H1 (cell line): ENCODE measurements around the gene GSTCD. TPM values are rescaled to one million over a fixed set of nuclear protein-coding genes. Genes with fewer than 3 reads are reported as not detected.

Experiments used
- CTCF ChIA-PET: fragments of 300-600 bp; sonication (Branson Sonifier 250); formaldehyde crosslinking; loops from one replicate; lab custom pipeline; 2021; ENCODE audit not compliant: partially characterized antibody; lab: Charles Lee
- POLR2A ChIA-PET: fragments of 300-600 bp; sonication (Branson Sonifier 250); formaldehyde crosslinking; loops from one replicate; lab custom pipeline; 2021; ENCODE audit warnings: inconsistent platforms; ENCODE audit not compliant: partially characterized antibody; lab: Charles Lee
- DNase-seq, 2 experiments: peaks; one replicate each; pipeline versions ENCODE4 v3.0.0 to v3.0.0-alpha.2; 2010 to 2022; ENCODE audit warnings: low spot score in 2 of 2, low read depth in 1 of 2, mixed read lengths in 1 of 2
- FAIRE-seq: peaks from 2 replicates; lab custom pipeline; 2011; peaks lifted over from hg19 to GRCh38; lab: Jason Lieb, UNC
- H2AFZ ChIP-seq: 2 replicates; pipeline ENCODE4 v1.8.1; 2012; ENCODE audit warnings: low read length, inconsistent platforms
- H2AK5ac ChIP-seq: 2 replicates; pipeline ENCODE4 v1.6.1; 2013; ENCODE audit warnings: low read depth, low read length
- H2BK120ac ChIP-seq: replicated peaks from 2 replicates; pipeline ENCODE3; 2013; ENCODE audit warnings: low read depth, low read length, inconsistent platforms
- H2BK12ac ChIP-seq: 2 replicates; pipeline ENCODE4 v1.6.1; 2013; ENCODE audit warnings: low read depth, low read length
- H2BK15ac ChIP-seq: 2 replicates; pipeline ENCODE4 v1.6.1; 2013; ENCODE audit warnings: low read length
- H2BK20ac ChIP-seq: 2 replicates; pipeline ENCODE4 v1.6.1; 2013; ENCODE audit warnings: low read length
- H2BK5ac ChIP-seq: 2 replicates; pipeline ENCODE4 v1.6.1; 2013; ENCODE audit warnings: low read depth, low read length
- H3K14ac ChIP-seq: 2 replicates; pipeline ENCODE4 v1.6.1; 2013; ENCODE audit warnings: inconsistent platforms; ENCODE audit not compliant: insufficient read length
- H3K18ac ChIP-seq: 2 replicates; pipeline ENCODE4 v1.6.1; 2013; ENCODE audit warnings: low read length; ENCODE audit errors: extremely low read depth
- H3K23ac ChIP-seq: 2 replicates; pipeline ENCODE4 v1.6.1; 2013; ENCODE audit warnings: inconsistent platforms; ENCODE audit not compliant: insufficient read length
- H3K23me2 ChIP-seq: 2 replicates; pipeline ENCODE4 v1.6.1; 2013; ENCODE audit warnings: low read depth, low read length
- H3K27ac ChIP-seq: 2 replicates; pipeline ENCODE4 v1.6.1; 2011; ENCODE audit warnings: low read depth, low read length, inconsistent platforms
- H3K27me3 ChIP-seq, 4 experiments: replicated peaks in 1 of 4; 1 replicate in 1 of 4; 2 replicates in 3 of 4; pipeline versions ENCODE4 v1.6.1 to v1.8.1; 2011 to 2013; ENCODE audit warnings: low read length in 3 of 4, mild to moderate bottlenecking in 3 of 4, inconsistent platforms in 2 of 4, mixed read lengths in 2 of 4, moderate library complexity in 1 of 4; ENCODE audit not compliant: control insufficient read depth in 3 of 4, insufficient read depth in 3 of 4; ENCODE audit errors: extremely low read depth in 1 of 4
- H3K36me3 ChIP-seq, 4 experiments: 2 replicates each; pipeline versions ENCODE4 v1.6.1 to v1.8.1; 2011 to 2013; ENCODE audit warnings: mild to moderate bottlenecking in 4 of 4, low read length in 3 of 4, moderate library complexity in 2 of 4, control low read depth in 1 of 4, inconsistent platforms in 1 of 4; ENCODE audit not compliant: insufficient read depth in 4 of 4, control insufficient read depth in 2 of 4
- H3K4ac ChIP-seq: replicated peaks from 2 replicates; pipeline ENCODE3; 2013; ENCODE audit warnings: low read length, low read depth, mixed read lengths, inconsistent platforms; ENCODE audit not compliant: insufficient read length
- H3K4me1 ChIP-seq, 4 experiments: replicated peaks in 1 of 4; 1 replicate in 1 of 4; 2 replicates in 3 of 4; pipeline versions ENCODE4 v1.6.1 to v1.8.1; 2011 to 2013; ENCODE audit warnings: low read length in 3 of 4, inconsistent platforms in 2 of 4, mixed read lengths in 1 of 4; ENCODE audit not compliant: insufficient read depth in 4 of 4, control insufficient read depth in 3 of 4
- H3K4me2 ChIP-seq, 2 experiments: 2 replicates each; pipeline versions ENCODE4 v1.6.1 to v1.8.1; 2011 to 2013; ENCODE audit warnings: low read depth in 2 of 2, low read length in 2 of 2, control low read depth in 1 of 2, inconsistent platforms in 1 of 2, mild to moderate bottlenecking in 1 of 2; ENCODE audit not compliant: insufficient read depth in 1 of 2
- H3K4me3 ChIP-seq, 4 experiments: fragments of 200-600, 300-600 bp in 1 of 4; sonication (generic), shearing (Covaris generic), sonication (Bioruptor Twin) in 1 of 4; 2 replicates each; pipeline versions ENCODE4 v1.5.1 to v1.8.1; 2011 to 2016; ENCODE audit warnings: low read length in 4 of 4, low read depth in 3 of 4, control low read depth in 2 of 4, inconsistent platforms in 2 of 4, mild to moderate bottlenecking in 2 of 4, mixed read lengths in 1 of 4, moderate library complexity in 1 of 4; ENCODE audit not compliant: insufficient read depth in 2 of 4; ENCODE audit errors: extremely low read depth in 1 of 4
- H3K56ac ChIP-seq: replicated peaks from 2 replicates; pipeline ENCODE3; 2013; ENCODE audit warnings: low read depth, mild to moderate bottlenecking, mixed read lengths, low read length, inconsistent platforms; ENCODE audit not compliant: insufficient read length
- H3K79me1 ChIP-seq: 2 replicates; pipeline ENCODE4 v1.6.1; 2013; ENCODE audit warnings: low read depth, low read length, control low read depth
- H3K79me2 ChIP-seq, 2 experiments: 2 replicates each; pipeline versions ENCODE4 v1.6.1 to v1.8.1; 2012 to 2013; ENCODE audit warnings: low read length in 2 of 2, mild to moderate bottlenecking in 2 of 2, inconsistent platforms in 1 of 2; ENCODE audit not compliant: insufficient read depth in 2 of 2, control insufficient read depth in 1 of 2
- H3K9ac ChIP-seq, 4 experiments: replicated peaks in 1 of 4; 1 replicate in 1 of 4; 2 replicates in 3 of 4; pipeline versions ENCODE4 v1.6.1 to v1.8.1; 2011 to 2013; ENCODE audit warnings: low read depth in 3 of 4, low read length in 3 of 4, control low read depth in 2 of 4, mild to moderate bottlenecking in 2 of 4, moderate library complexity in 2 of 4, inconsistent platforms in 1 of 4; ENCODE audit errors: extremely low read depth in 1 of 4
- H3K9me3 ChIP-seq, 2 experiments: 2 replicates each; pipeline versions ENCODE4 v1.6.1 to v1.8.1; 2012 to 2013; ENCODE audit warnings: mild to moderate bottlenecking in 2 of 2, moderate library complexity in 2 of 2, control low read depth in 1 of 2, inconsistent platforms in 1 of 2, low read depth in 1 of 2, low read length in 1 of 2, mixed read lengths in 1 of 2; ENCODE audit not compliant: insufficient read depth in 2 of 2
- H4K20me1 ChIP-seq, 2 experiments: replicated peaks in 1 of 2; 2 replicates each; pipeline versions ENCODE3 to v1.8.1; 2011 to 2013; ENCODE audit warnings: inconsistent platforms in 2 of 2, low read length in 2 of 2, mild to moderate bottlenecking in 1 of 2; ENCODE audit not compliant: insufficient read depth in 2 of 2, control insufficient read depth in 1 of 2
- H4K5ac ChIP-seq: 2 replicates; pipeline ENCODE4 v1.6.1; 2013; ENCODE audit warnings: low read length, low read depth, mixed read lengths, inconsistent platforms; ENCODE audit not compliant: insufficient read length
- H4K8ac ChIP-seq: 2 replicates; pipeline ENCODE4 v1.8.0; 2013; ENCODE audit warnings: mild to moderate bottlenecking, moderate library complexity, low read length, inconsistent platforms; ENCODE audit not compliant: insufficient read depth; ENCODE audit errors: extremely low read depth
- H4K91ac ChIP-seq: replicated peaks from 2 replicates; pipeline ENCODE3; 2013; ENCODE audit warnings: low read length, mixed read lengths, inconsistent platforms; ENCODE audit not compliant: insufficient read length
- BRCA1 ChIP-seq: IDR thresholded peaks from 2 replicates; pipeline ENCODE4 v1.6.1; 2012; ENCODE audit warnings: low read depth, low read length, improper control_type of control experiment
- CBX5 ChIP-seq: fragments of 300-800, 300-1000 bp; sonication (generic); IDR thresholded peaks from 2 replicates; pipeline ENCODE4 v1.7.1; 2016; ENCODE audit warnings: antibody characterized with exemption, low read length, low read depth
- CBX8 ChIP-seq: fragments of 300-800, 300-1000 bp; sonication (generic); IDR thresholded peaks from 2 replicates; pipeline ENCODE4 v1.7.1; 2016; ENCODE audit warnings: low read depth, low read length, borderline replicate concordance
- CHD1 ChIP-seq: IDR thresholded peaks from 2 replicates; pipeline ENCODE4 v1.6.1; 2012; ENCODE audit warnings: low read depth, low read length, improper control_type of control experiment
- CREB1 ChIP-seq: IDR thresholded peaks from 2 replicates; pipeline ENCODE4 v1.6.1; 2012; ENCODE audit warnings: inconsistent platforms
- JUND ChIP-seq: IDR thresholded peaks from 2 replicates; pipeline ENCODE4 v1.6.1; 2011; ENCODE audit warnings: mild to moderate bottlenecking, improper control_type of control experiment, low read length
- NANOG ChIP-seq: IDR thresholded peaks from 2 replicates; pipeline ENCODE4 v1.6.1; 2011; ENCODE audit warnings: low read length, low read depth, mild to moderate bottlenecking, inconsistent platforms; ENCODE audit not compliant: insufficient read depth, poor library complexity, severe bottlenecking
- PHF8 ChIP-seq: fragments of 200-600 bp; sonication (generic); conservative IDR thresholded peaks from 2 replicates; pipeline ENCODE4 v1.7.1; 2012; ENCODE audit warnings: low read depth, mild to moderate bottlenecking, inconsistent platforms, low read length, moderate library complexity
- POLR2AphosphoS5 ChIP-seq: IDR thresholded peaks from 2 replicates; pipeline ENCODE4 v1.6.1; 2011; ENCODE audit warnings: low read depth, low read length
- RAD21 ChIP-seq, 2 experiments: IDR thresholded peaks in 1 of 2; conservative IDR thresholded peaks in 1 of 2; 2 replicates each; pipeline ENCODE4 v1.6.1; 2011; ENCODE audit warnings: low read depth in 2 of 2, low read length in 2 of 2, improper control_type of control experiment in 1 of 2, inconsistent platforms in 1 of 2, mild to moderate bottlenecking in 1 of 2, moderate library complexity in 1 of 2
- RXRA ChIP-seq: IDR thresholded peaks from 2 replicates; pipeline ENCODE4 v1.6.1; 2011; ENCODE audit warnings: low read depth, mild to moderate bottlenecking, low read length, moderate library complexity; ENCODE audit not compliant: insufficient read depth
- SIRT6 ChIP-seq: IDR thresholded peaks from one replicate; pipeline ENCODE4 v1.7.1; 2012; ENCODE audit warnings: low read length, inconsistent platforms
- SIX5 ChIP-seq: IDR thresholded peaks from 2 replicates; pipeline ENCODE4 v1.6.1; 2011; ENCODE audit warnings: mild to moderate bottlenecking, low read depth, low read length
- TEAD4 ChIP-seq: IDR thresholded peaks from 2 replicates; pipeline ENCODE4 v1.6.1; 2012; ENCODE audit warnings: low read depth, low read length, inconsistent platforms, mixed read lengths
- WGBS, 2 experiments: shearing (Covaris generic) in 1 of 2; methylation state at CpG; one replicate each; pipeline versions ENCODE4 v1.1.6 to v1.1.7; 2013 to 2015; ENCODE audit warnings: low lambda C conversion rate in 2 of 2, mixed read lengths in 2 of 2, inconsistent platforms in 1 of 2, low coverage in 1 of 2, missing lambda C conversion rate in 1 of 2; ENCODE audit not compliant: insufficient replicate concordance in 2 of 2, insufficient coverage in 1 of 2, insufficient read length in 1 of 2; ENCODE audit errors: extremely low coverage in 1 of 2, missing lambda C conversion rate in 1 of 2; 5-methylcytosine and 5-hydroxymethylcytosine counted together
- polyA plus RNA-seq, 7 experiments: library from polyadenylated mRNA; depleted of rRNA in 3 of 7; stranded (reverse) in 5 of 7; unstranded in 2 of 7; fragments of >200 nt in 5 of 7; fragments of 200-250 nt in 2 of 7; gene quantifications; 1 replicate in 5 of 7; 2 replicates in 1 of 7; 4 replicates in 1 of 7; pipeline versions ENCODE4 v1.2.1 to v1.2.3, GENCODE V29; 2011 to 2013; ENCODE audit warnings: missing spikeins in 2 of 7, mixed read lengths in 2 of 7
- total RNA-seq: library from RNA; stranded (reverse); fragmentation: NEBNext Ultra II Directional; extraction: Animal tissue kit (Norgen Biotek cat#: 25700); gene quantifications from 2 replicates; pipeline ENCODE4 v1.2.1, GENCODE V29; 2021

GSTCD gene
- total and polyA plus RNA-seq, 2 of the 8 experiments (the other 6 are each of a cell fraction or from before 2014, with no cell fraction given): 8.5 to 24.6 TPM

GRCh38 chr4:105808030-105808749 is 99.6 kb downstream of the GSTCD start:
- no peak overlapping the region for H4K91ac ChIP-seq
- ChIA-PET CTCF (no interaction called here), POLR2A (no interaction called here)
- H3K56ac ChIP-seq: no peak overlapping the region
- H2BK15ac ChIP-seq: no peak overlapping the region
- H3K79me2 ChIP-seq: no peaks in the 10 kb centered on the region
- no peak overlapping the region for H3K27ac ChIP-seq
- no peak overlapping the region for H2AK5ac ChIP-seq
- DNase-seq (no peak), FAIRE-seq (no peak)
- 97% methylated on average over 3 of the region's 3 CpGs; no CpG with 5 or more reads in 1 of the 2 experiments for WGBS, 2 experiments
- no peaks in the 10 kb centered on the region for H4K20me1 ChIP-seq
- no peak overlapping the region for H2BK5ac ChIP-seq
- H3K9ac ChIP-seq: no peak overlapping the region
- H2BK20ac ChIP-seq: no peak overlapping the region
- H3K9me3 ChIP-seq: no peaks in the 10 kb centered on the region
- no peak overlapping the region for H3K4me3 ChIP-seq
- H4K5ac ChIP-seq: no peak overlapping the region
- no peak overlapping the region for H3K18ac ChIP-seq
- no peaks in the 10 kb centered on the region for H3K23me2 ChIP-seq
- peaks cover 0 to 3% (median 0%) of the 10 kb centered on the region in 4 experiments; a peak in 1 of 8 replicates for H3K36me3 ChIP-seq
- H3K23ac ChIP-seq: no peak overlapping the region
- H3K4me1 ChIP-seq: no peaks in the 10 kb centered on the region
- H2BK12ac ChIP-seq: no peak overlapping the region
- TF ChIP-seq CBX5: no peak
- TF ChIP-seq JUND: no peak
- TF ChIP-seq NANOG: no peak
- TF ChIP-seq SIX5: no peak
- no peak for TF ChIP-seq POLR2AphosphoS5
- no peak for TF ChIP-seq PHF8
- TF ChIP-seq TEAD4: no peak
- no peak for TF ChIP-seq RXRA
- no peak for TF ChIP-seq CHD1
- no peak for TF ChIP-seq CBX8
- no peak for TF ChIP-seq CREB1
- no peak for TF ChIP-seq RAD21 (IDR thresholded peaks at IDR 0.05 in 1 of 2, conservative IDR thresholded peaks at IDR 0.05 in 1 of 2; ENCODE audit: low read depth in 2 of 2, low read length in 2 of 2)
- no peak for TF ChIP-seq BRCA1
- no peak for TF ChIP-seq SIRT6
- TF ChIP-seq, all 59 proteins: peak for 0
- Histone ChIP-seq H3K79me1 (no peaks in the 10 kb centered on the region), H3K4ac (no peak overlapping the region), H3K14ac (no peak overlapping the region), H2BK120ac (no peak overlapping the region), H2AFZ (no peak overlapping the region), H3K27me3 (no peaks in the 10 kb centered on the region), H3K4me2 (no peak overlapping the region), H4K8ac (no peak overlapping the region)
